SK-N-SH treated with all-trans-retinoic acid at 6 μM for 48 hours (cell line): ENCODE results near the gene TNFRSF8.

Source experiments
- ARNTL ChIP-seq: fragments of 450-650 bp; formaldehyde crosslinking; IDR thresholded peaks from 2 replicates; pipeline ENCODE4 v1.5.0; 2020; ENCODE audit warnings: low read depth, mild to moderate bottlenecking, moderate library complexity, borderline replicate concordance
- CREB5 ChIP-seq: fragments of 250-450 bp; sonication (Bioruptor Pico); IDR thresholded peaks from 2 replicates; pipeline ENCODE4 v1.5.1; 2020; ENCODE audit warnings: low read depth, mild to moderate bottlenecking, moderate library complexity
- POU6F1 ChIP-seq: fragments of 250-450 bp; sonication (Bioruptor Pico); IDR thresholded peaks from 2 replicates; pipeline ENCODE4 v1.8.0; 2021; ENCODE audit warnings: low read depth, mild to moderate bottlenecking, moderate library complexity, borderline replicate concordance
- TCF4 ChIP-seq: fragments of 250-450 bp; sonication (Bioruptor Pico); IDR thresholded peaks from 2 replicates; pipeline ENCODE4 v1.8.0; 2021; ENCODE audit warnings: mild to moderate bottlenecking, moderate library complexity, borderline replicate concordance
- TOX ChIP-seq: fragments of 250-450 bp; sonication (Bioruptor Pico); IDR thresholded peaks from 2 replicates; pipeline ENCODE4 v1.8.0; 2021; ENCODE audit warnings: mild to moderate bottlenecking, moderate library complexity, borderline replicate concordance
- ZNF70 ChIP-seq: fragments of 450-650 bp; formaldehyde crosslinking; IDR thresholded peaks from 2 replicates; pipeline ENCODE4 v1.5.0; 2020; ENCODE audit warnings: mild to moderate bottlenecking, moderate library complexity
- ZNF8 ChIP-seq: fragments of 450-650 bp; formaldehyde crosslinking; IDR thresholded peaks from 2 replicates; pipeline ENCODE4 v1.5.0; 2020; ENCODE audit warnings: mild to moderate bottlenecking, moderate library complexity

GRCh38 chr1:12029720-12030339 lies 33.3 kb upstream of the TNFRSF8 start:
- TF ChIP-seq POU6F1 (no peak), ZNF70 (CRISPR knock-in tag) (no peak), ZNF8 (CRISPR knock-in tag) (no peak), ARNTL (CRISPR knock-in tag) (no peak), CREB5 (CRISPR knock-in tag) (no peak), TCF4 (CRISPR knock-in tag) (no peak), TOX (CRISPR knock-in tag) (no peak)
